Measurements from ENCODE around the gene BCHE.

Gene BCHE

DNA sequence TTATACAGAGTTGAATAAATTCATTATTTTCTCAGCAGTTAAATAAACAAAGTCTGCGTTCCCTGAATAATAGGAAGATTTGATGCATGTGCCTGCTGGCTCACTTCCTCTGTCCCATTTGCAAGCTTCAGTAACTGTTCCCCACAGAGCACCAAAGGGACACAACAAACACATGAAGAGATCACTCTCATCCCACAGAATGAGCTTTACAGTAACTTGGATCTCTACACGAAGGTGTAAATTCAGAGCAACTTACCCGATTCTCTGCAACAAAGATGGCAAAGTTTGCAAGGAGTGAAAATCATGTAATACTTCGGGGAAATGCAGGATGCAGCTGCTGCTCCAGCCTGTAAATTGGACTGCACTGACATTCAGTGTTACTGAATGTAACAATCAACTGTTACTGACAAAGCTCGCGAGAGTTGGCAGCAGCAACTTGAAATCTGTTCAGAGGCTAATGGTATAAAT lies at the start of gene BCHE:
BCHE (minus strand) TSS at position 366 of the 468 bp plus-strand sequence. CDS start 6,390 bp downstream, outside the sequence.
- no peak for DNase-seq

GRCh38 chr3:165885558-165886270 lies 48.5 kb upstream of the BCHE start:
- DNase-seq: no peak

GRCh38 chr3:165884518-165884917 lies 47.3 kb upstream of the BCHE start:
- DNase-seq: no peak

- no peak for DNase-seq
These were observed 46.7 kb upstream of the BCHE start for GRCh38 chr3:165883863-165884478.

DNA sequence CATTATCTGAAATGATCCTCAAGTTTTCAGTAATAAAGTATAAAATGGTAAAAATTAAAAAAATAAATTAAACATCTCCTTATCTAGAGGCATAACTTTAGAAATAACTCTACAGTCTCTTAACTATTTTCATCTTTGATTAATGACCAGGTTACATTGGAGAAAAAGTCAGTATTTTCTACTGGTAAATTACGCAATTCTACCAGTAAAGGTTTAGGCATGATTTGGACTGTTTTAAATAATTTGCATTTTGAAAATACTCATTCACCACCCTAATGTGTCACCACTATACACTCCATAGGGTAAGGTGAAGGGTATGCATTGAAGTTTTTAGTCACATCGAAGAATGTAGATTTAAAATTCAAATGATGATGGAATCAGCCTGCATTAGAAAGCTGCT lies 45.9 kb upstream of the BCHE start:
- DNase-seq: no peak

- DNase-seq: no peak
These were observed 38.4 kb upstream of the BCHE start for GRCh38 chr3:165875644-165876043.

DNA sequence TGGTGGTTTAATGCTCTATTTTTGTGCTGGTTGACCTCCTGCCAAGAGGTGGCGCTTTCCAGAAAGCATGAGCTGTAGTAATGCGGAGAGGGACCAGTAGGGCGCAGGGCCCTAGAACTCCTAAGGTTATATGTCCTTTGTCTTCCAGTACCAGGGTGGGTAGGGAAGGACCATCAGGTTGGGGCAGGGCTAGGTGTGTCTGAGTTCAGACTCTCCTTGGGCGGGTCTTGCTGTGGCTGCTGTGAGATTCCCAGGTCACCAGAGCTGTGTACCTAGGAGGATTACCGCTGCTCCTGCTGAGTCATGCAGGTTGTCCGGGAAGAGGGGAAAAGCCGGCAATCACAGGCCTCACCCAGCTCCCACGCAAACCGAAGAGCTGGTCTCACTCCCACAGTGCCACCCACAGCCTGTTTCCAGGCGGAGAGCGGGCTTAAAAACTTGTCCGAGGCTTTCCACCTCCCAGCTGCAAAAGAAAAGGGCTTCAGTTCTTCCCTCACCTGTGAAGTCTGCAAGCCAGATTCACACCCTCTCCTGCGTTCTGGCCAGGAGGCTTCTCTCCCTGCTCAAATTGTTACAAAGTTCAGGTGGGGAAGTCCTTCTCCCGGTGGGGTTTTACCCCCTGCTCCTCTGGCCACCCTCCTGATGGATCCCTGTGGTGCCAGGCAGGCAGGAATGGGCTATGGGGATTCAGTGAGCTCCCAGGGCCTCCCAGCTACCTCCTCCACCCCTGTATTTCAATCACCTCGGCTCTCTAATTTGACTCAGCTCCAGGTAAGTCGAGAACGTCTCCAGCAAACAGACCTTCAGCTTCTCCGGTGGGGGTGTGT lies 37.7 kb upstream of the BCHE start:
- DNase-seq: no peak

GRCh38 chr3:165868088-165868487 lies 30.9 kb upstream of the BCHE start:
- DNase-seq: no peak

DNA sequence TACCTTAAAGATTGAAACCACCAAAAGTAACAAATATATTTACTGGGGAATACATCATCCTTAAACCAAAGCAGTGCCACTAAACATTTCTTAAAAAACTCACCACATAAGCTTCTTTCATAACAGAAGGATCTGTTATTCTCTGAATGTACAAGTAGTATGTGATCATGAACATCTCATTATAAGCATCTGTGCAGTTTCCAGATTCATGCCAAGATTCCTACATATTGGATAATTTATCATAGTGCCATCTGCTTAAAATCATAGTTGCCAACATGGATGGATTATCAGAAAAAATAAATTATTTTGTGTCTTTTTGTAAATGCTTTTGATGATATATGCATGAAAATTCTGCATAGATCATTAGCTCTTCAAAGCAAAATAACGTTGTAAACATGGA lies 21.8 kb upstream of the BCHE start:
- no peak for DNase-seq

DNA sequence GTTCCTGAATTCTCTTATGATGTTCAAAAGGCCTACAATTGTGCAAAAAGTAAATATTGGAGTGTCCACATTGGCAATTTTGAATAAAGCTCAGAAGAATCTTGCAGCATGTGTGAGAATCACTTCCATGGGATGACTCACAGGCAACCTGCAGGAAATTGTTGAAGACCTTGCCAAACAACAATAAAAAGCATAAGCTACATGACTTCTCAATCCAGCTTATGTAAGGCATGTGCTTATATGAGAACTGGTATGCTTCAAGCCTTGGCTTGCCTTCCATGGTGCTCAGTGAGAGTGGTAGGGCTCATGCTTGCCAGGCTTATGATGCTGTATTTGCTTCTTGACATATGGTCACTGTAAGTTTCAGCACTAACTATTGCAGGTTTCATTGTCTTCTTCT lies 18.4 kb upstream of the BCHE start:
- no peak for DNase-seq

- DNase-seq: no peak
These were observed 17.5 kb upstream of the BCHE start for GRCh38 chr3:165854696-165855095.

DNA sequence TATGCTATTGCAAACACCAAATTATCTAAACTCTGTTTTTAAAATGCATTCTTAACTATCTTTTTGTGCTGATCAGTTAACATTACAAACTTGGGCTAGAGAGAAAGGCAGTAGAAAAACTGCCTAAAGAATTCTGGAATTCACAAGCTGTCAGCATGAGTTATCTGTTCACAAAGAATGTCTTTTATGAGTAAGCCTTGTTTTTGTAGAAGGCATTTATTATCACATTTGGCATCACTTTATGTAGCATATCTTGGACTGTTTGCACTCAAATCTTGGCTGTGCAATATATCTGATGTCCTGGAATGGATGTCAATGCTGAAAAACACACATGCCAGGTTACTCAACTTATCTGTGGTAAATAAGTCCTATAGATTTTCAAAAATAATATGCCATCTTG lies 15.5 kb upstream of the BCHE start:
- no peak for DNase-seq

DNA sequence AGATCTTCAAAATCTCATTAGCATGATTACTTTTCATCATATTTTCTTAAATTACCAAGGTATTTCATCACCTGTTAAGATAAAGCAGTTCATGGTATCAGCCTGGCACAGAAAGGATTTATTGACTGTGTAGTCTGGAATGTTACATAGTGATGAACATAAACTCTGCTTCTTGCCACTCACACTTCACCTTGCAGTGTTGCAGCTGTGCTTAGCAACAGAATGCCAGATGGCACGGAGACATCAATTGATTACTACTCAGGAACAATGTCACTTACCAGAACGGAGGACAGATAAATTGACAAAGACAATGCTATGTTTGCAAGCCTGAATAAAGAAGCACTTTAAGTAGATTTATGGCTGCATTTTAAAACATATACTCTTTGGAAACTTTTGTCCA lies 15.0 kb upstream of the BCHE start:
- DNase-seq: no peak

DNA sequence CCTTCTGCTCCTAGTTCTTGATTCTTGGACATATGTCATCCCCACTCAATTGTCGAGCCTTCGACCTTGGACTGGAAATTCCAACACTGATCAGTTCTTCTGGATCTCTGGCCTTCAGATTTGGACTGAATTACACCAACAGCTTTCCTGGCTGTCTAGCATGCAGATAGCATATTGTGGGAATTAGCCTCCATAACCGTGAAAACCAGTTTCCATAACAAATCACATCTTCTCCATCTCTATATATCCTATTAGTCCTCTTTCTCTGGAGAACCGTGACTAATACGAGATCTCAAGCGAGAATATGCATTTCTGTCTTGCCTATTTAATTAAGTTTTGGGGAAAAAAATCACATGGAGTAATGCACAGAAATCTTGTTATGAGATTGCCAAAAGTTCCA lies 8.8 kb upstream of the BCHE start:
- no peak for DNase-seq

GRCh38 chr3:165839296-165840076 lies 2.3 kb upstream of the BCHE start:
- DNase-seq: no peak

- no peak for DNase-seq
These were observed 578 bp upstream of the BCHE start for GRCh38 chr3:165837801-165838200.

GRCh38 chr3:165835431-165835830 lies 1.8 kb downstream of the BCHE start:
- no peak for DNase-seq

DNA sequence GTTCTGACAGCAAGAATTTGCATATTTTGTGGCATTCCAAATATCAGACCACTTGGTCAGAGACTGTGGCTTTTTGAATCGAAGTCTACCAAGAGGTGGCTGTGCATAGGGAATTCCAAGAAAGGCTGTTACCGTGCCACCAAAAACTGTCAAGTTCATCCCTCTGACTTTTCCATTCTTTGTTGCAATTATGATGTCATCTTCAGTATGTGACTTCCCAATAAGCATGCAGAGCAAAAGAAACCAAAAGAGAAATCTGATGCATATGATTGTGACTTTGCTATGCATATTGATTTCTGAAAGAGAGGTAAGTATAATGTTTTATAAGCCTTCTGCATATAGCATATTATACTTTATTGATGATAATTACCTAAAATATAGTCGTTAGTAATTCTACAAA lies 6.5 kb downstream of the BCHE start:
- no peak for DNase-seq

DNA sequence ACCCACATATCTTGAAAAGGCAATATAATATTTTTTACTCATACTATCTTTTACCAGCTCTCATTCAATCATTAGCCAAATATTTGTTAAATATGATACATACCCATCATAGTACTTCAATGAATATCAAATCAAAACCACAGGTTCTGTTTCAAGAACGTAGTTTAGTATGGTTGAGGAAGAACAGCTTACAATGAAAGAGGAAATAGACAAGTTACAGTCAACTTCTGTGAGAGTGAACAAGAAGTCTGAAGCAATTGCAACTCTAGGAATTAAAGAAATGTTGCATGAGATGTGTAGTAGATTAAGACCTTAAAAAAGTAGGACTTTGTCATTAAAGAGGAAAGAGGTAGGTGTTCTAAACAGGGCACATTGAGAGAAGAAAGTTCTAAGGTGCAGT lies 9.3 kb downstream of the BCHE start:
- DNase-seq: no peak

DNA sequence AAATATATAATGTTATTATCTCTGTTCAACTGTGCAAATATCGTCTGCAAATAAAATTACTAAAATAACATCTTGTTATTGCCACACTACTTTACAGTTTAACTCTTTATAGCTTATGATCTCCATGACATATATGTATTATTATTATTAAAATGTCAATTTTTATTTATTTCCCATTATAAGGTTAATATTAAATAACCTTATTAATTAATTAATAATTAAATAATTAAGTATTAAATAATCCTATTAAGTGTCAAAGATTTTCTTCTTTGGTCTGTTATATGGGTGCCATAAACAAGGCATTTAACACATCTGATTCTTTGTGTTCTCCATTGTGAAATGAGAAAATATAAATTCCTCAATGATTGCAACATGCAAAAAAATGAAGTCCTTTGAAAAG lies 10.0 kb downstream of the BCHE start:
- no peak for DNase-seq

DNA sequence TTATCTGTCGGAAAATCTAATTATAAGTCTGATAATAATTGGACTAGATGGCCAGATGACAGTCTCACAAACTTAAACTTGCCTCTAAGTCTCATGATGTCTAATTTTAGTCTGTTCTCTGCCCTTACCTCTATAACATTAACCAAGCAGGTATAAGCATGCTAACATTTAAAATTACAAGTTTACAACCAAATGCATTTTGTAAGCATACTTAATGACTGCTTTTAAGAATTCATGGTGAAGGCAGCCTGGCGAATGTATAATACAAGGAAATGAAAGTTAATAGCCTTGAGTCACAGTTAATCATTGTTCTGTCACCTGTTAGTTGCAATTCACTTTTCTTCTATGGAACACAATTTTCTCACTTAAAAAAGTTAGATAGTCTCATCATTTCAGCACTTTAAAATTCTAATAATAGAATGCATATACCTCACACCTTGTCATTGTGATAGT lies 16.5 kb downstream of the BCHE start:
- no peak for DNase-seq

- no peak for DNase-seq
These were observed 20.0 kb downstream of the BCHE start for GRCh38 chr3:165817160-165817709.

DNA sequence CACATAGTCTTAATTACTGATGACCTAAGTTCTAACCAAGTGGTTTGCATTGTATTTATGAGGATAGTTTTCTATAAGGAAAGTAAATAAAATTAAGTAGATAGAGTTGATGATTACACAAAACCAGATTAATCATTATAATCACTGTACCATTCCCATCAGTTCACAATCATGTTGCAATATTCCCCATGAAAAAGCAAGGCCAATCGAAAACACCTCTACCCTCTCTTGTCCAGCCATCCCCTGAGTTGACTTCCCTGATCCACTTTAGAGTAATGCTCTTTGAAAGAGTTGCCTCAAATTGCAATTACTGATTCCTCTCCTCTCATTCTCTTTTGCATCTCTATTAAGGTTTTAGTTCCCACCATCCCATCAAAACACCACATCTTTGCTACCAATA lies 21.0 kb downstream of the BCHE start:
- no peak for DNase-seq

Data from activated CD4-positive, alpha-beta T cell treated with anti-CD3 and anti-CD28 coated beads for 1 hour (primary cell).